ENCODE data around the gene VWC2L. TPM values are rescaled to one million over a fixed set of nuclear protein-coding genes. Genes with fewer than 3 reads are reported as not detected.

VWC2L gene
- polyA plus RNA-seq, 2 of the 4 experiments (the other 2 are of a cell fraction), result not detected

DNA sequence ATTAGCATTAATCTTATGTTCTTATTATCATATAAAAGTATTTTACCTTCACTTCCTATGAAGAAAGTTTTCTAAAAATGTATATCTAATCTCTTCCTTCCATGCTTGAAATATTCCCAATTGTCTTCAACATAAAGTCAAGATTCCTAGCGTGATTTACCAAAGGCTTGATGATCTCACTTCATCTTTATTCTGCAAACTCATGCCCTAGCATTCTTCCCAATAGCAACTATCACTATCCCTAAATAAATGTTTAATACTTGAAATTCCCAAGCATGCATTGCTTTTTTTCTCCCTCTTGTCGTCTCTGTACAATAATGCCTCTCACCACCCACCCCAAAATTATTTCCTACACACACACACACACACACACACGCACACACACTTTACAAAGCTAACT lies 125.8 kb downstream of the VWC2L start:
- WGBS (ENCODE audit: missing lambda C conversion rate), result 9% methylated on average over 3 of the region's 3 CpGs
- ATAC-seq, result no peak
- Histone ChIP-seq H3K27ac (no peak overlapping the region), H3K4me2 (no peak overlapping the region), H3K4me3 (no peak overlapping the region), H3K9me3 (no peaks in the 10 kb centered on the region), H3K4me1 (no peaks in the 10 kb centered on the region)
- CTCF ChIA-PET, result no interaction called here
- TF ChIP-seq, protein P1, sequence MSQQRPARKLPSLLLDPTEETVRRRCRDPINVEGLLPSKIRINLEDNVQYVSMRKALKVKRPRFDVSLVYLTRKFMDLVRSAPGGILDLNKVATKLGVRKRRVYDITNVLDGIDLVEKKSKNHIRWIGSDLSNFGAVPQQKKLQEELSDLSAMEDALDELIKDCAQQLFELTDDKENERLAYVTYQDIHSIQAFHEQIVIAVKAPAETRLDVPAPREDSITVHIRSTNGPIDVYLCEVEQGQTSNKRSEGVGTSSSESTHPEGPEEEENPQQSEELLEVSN (IDR thresholded peaks at IDR 0.05; ENCODE audit: borderline replicate concordance, low read depth), result no peak
- TF ChIP-seq PHF8 (IDR thresholded peaks at IDR 0.05; ENCODE audit: borderline replicate concordance, low read depth), result no peak
- TF ChIP-seq, protein P2, sequence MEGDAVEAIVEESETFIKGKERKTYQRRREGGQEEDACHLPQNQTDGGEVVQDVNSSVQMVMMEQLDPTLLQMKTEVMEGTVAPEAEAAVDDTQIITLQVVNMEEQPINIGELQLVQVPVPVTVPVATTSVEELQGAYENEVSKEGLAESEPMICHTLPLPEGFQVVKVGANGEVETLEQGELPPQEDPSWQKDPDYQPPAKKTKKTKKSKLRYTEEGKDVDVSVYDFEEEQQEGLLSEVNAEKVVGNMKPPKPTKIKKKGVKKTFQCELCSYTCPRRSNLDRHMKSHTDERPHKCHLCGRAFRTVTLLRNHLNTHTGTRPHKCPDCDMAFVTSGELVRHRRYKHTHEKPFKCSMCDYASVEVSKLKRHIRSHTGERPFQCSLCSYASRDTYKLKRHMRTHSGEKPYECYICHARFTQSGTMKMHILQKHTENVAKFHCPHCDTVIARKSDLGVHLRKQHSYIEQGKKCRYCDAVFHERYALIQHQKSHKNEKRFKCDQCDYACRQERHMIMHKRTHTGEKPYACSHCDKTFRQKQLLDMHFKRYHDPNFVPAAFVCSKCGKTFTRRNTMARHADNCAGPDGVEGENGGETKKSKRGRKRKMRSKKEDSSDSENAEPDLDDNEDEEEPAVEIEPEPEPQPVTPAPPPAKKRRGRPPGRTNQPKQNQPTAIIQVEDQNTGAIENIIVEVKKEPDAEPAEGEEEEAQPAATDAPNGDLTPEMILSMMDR (IDR thresholded peaks at IDR 0.05), result no peak
- no peak for TF ChIP-seq JUNB (IDR thresholded peaks at IDR 0.05)
- TF ChIP-seq, protein P3, sequence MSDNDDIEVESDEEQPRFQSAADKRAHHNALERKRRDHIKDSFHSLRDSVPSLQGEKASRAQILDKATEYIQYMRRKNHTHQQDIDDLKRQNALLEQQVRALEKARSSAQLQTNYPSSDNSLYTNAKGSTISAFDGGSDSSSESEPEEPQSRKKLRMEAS (IDR thresholded peaks at IDR 0.05), result no peak
- no peak for TF ChIP-seq RFX5 (IDR thresholded peaks at IDR 0.05)
- TF ChIP-seq, protein P4, sequence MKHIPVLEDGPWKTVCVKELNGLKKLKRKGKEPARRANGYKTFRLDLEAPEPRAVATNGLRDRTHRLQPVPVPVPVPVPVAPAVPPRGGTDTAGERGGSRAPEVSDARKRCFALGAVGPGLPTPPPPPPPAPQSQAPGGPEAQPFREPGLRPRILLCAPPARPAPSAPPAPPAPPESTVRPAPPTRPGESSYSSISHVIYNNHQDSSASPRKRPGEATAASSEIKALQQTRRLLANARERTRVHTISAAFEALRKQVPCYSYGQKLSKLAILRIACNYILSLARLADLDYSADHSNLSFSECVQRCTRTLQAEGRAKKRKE (CRISPR knock-in tag; IDR thresholded peaks at IDR 0.05; ENCODE audit: low read depth), result no peak
- TF ChIP-seq ZNF302 (CRISPR knock-in tag; IDR thresholded peaks at IDR 0.05), result no peak
- no peak for TF ChIP-seq ZFP36 (IDR thresholded peaks at IDR 0.05; ENCODE audit: borderline replicate concordance, partially characterized antibody)
- TF ChIP-seq ZC3H11A (IDR thresholded peaks at IDR 0.05), result no peak
- no peak for TF ChIP-seq RNF2 (IDR thresholded peaks at IDR 0.05; ENCODE audit: borderline replicate concordance, low read depth)
- TF ChIP-seq, protein P5, sequence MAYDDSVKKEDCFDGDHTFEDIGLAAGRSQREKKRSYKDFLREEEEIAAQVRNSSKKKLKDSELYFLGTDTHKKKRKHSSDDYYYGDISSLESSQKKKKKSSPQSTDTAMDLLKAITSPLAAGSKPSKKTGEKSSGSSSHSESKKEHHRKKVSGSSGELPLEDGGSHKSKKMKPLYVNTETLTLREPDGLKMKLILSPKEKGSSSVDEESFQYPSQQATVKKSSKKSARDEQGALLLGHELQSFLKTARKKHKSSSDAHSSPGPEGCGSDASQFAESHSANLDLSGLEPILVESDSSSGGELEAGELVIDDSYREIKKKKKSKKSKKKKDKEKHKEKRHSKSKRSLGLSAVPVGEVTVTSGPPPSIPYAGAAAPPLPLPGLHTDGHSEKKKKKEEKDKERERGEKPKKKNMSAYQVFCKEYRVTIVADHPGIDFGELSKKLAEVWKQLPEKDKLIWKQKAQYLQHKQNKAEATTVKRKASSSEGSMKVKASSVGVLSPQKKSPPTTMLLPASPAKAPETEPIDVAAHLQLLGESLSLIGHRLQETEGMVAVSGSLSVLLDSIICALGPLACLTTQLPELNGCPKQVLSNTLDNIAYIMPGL (CRISPR knock-in tag; IDR thresholded peaks at IDR 0.05; ENCODE audit: borderline replicate concordance), result no peak
- no peak for TF ChIP-seq MYC (IDR thresholded peaks at IDR 0.05; ENCODE audit: borderline replicate concordance, low read length)
- no peak for TF ChIP-seq EP300 (IDR thresholded peaks at IDR 0.05)
- TF ChIP-seq NR3C1 (IDR thresholded peaks at IDR 0.05), result no peak
- TF ChIP-seq ZSCAN20 (CRISPR knock-in tag; IDR thresholded peaks at IDR 0.05), result no peak
- TF ChIP-seq, protein P6, sequence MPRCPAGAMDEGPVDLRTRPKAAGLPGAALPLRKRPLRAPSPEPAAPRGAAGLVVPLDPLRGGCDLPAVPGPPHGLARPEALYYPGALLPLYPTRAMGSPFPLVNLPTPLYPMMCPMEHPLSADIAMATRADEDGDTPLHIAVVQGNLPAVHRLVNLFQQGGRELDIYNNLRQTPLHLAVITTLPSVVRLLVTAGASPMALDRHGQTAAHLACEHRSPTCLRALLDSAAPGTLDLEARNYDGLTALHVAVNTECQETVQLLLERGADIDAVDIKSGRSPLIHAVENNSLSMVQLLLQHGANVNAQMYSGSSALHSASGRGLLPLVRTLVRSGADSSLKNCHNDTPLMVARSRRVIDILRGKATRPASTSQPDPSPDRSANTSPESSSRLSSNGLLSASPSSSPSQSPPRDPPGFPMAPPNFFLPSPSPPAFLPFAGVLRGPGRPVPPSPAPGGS (IDR thresholded peaks at IDR 0.05), result no peak
- TF ChIP-seq GATA3 (IDR thresholded peaks at IDR 0.05; ENCODE audit: borderline replicate concordance), result no peak
- TF ChIP-seq POLR2A (IDR thresholded peaks at IDR 0.05; ENCODE audit: low read length), result no peak
- TF ChIP-seq, protein P7, sequence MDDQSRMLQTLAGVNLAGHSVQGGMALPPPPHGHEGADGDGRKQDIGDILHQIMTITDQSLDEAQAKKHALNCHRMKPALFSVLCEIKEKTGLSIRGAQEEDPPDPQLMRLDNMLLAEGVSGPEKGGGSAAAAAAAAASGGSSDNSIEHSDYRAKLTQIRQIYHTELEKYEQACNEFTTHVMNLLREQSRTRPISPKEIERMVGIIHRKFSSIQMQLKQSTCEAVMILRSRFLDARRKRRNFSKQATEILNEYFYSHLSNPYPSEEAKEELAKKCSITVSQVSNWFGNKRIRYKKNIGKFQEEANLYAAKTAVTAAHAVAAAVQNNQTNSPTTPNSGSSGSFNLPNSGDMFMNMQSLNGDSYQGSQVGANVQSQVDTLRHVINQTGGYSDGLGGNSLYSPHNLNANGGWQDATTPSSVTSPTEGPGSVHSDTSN (IDR thresholded peaks at IDR 0.05), result no peak
- no peak for FAIRE-seq
- POLR2A ChIA-PET, result no interaction called here
- no peak for DNase-seq (ENCODE audit: low read depth in 1 of 2, low spot score in 1 of 2)

DNA sequence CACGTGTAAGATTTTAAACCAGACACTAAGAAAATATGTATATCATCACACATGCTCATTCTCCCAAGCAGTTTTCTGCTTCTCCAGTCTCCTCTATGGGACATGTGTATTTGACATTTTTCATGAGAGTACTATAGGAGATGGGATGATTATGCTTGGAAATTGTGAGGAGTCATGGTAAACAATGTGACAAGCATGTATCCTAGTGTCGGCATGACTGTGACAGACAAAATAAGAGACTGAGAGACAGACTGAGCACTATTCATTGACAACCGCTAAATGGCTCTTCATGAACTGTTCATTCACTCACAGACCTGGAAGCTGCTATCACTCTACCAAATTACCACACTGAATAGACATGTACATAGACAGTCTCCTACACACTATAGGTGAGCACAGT lies 127.1 kb downstream of the VWC2L start:
- POLR2A ChIA-PET, result no interaction called here
- ATAC-seq (no peak), FAIRE-seq (no peak), DNase-seq (ENCODE audit: low read depth in 1 of 2, low spot score in 1 of 2) (no peak)
- CTCF ChIA-PET, result no interaction called here
- peaks cover 3% of the 10 kb centered on the region; the same call in 2 of the 3 replicates for H3K4me1 ChIP-seq
- no peaks in the 10 kb centered on the region for H3K9me3 ChIP-seq
- 25% methylated on average over 3 of the region's 3 CpGs for WGBS (ENCODE audit: missing lambda C conversion rate)
- H3K27ac ChIP-seq, result no peak overlapping the region
- H3K4me3 ChIP-seq, result no peak overlapping the region
- no peak overlapping the region for H3K4me2 ChIP-seq
- TF ChIP-seq FOSL2 (IDR thresholded peaks at IDR 0.05) (no peak), FOSL2 (CRISPR knock-in tag; IDR thresholded peaks at IDR 0.05) (no peak), MAFK (IDR thresholded peaks at IDR 0.05; ENCODE audit: partially characterized antibody) (no peak), NR3C1 (IDR thresholded peaks at IDR 0.05) (no peak), GATA3 (IDR thresholded peaks at IDR 0.05; ENCODE audit: borderline replicate concordance) (no peak), ZC3H11A (IDR thresholded peaks at IDR 0.05) (no peak), POLR2A (IDR thresholded peaks at IDR 0.05; ENCODE audit: low read length) (no peak), HOXA7 (CRISPR knock-in tag; IDR thresholded peaks at IDR 0.05) (no peak), BHLHE40 (IDR thresholded peaks at IDR 0.05; ENCODE audit: low read depth, low read length) (no peak), JUN (IDR thresholded peaks at IDR 0.05) (no peak), PHF8 (IDR thresholded peaks at IDR 0.05; ENCODE audit: borderline replicate concordance, low read depth) (no peak), HEYL (CRISPR knock-in tag; IDR thresholded peaks at IDR 0.05) (no peak), EP300 (IDR thresholded peaks at IDR 0.05) (no peak), ZNF302 (CRISPR knock-in tag; IDR thresholded peaks at IDR 0.05) (no peak), TFCP2L1 (CRISPR knock-in tag; IDR thresholded peaks at IDR 0.05) (no peak), CBX2 (IDR thresholded peaks at IDR 0.05; ENCODE audit: borderline replicate concordance, low read depth) (no peak), NFE2L2 (conservative IDR thresholded peaks at IDR 0.05; ENCODE audit: low read length) (no peak), RFX5 (IDR thresholded peaks at IDR 0.05) (no peak), HDAC2 (IDR thresholded peaks at IDR 0.05) (no peak), TP53 (CRISPR knock-in tag; IDR thresholded peaks at IDR 0.05) (no peak)
- TF ChIP-seq, protein P3 (IDR thresholded peaks at IDR 0.05), result no peak
